ENCODE measurements around the gene CFDP1.

GRCh38 chr16:75389096-75389690 lies 44.1 kb downstream of the CFDP1 start:
- TF ChIP-seq, protein P1, sequence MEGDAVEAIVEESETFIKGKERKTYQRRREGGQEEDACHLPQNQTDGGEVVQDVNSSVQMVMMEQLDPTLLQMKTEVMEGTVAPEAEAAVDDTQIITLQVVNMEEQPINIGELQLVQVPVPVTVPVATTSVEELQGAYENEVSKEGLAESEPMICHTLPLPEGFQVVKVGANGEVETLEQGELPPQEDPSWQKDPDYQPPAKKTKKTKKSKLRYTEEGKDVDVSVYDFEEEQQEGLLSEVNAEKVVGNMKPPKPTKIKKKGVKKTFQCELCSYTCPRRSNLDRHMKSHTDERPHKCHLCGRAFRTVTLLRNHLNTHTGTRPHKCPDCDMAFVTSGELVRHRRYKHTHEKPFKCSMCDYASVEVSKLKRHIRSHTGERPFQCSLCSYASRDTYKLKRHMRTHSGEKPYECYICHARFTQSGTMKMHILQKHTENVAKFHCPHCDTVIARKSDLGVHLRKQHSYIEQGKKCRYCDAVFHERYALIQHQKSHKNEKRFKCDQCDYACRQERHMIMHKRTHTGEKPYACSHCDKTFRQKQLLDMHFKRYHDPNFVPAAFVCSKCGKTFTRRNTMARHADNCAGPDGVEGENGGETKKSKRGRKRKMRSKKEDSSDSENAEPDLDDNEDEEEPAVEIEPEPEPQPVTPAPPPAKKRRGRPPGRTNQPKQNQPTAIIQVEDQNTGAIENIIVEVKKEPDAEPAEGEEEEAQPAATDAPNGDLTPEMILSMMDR (IDR thresholded peaks at IDR 0.05), result no peak
- TF ChIP-seq POLR2A (IDR thresholded peaks at IDR 0.05), result no peak

All from heart left ventricle (tissue), 13 donors.